IPS-11a (cell line): ENCODE measurements around the gene ERP44.
"Not testable (repeated sequence)": the region's sequence is repeated elsewhere in the genome, so short reads cannot be mapped to it uniquely, and the experiment has no call there.

Source experiments
- H3K4me3 ChIP-seq: one replicate; pipeline ENCODE4 v1.5.1; 2013; ENCODE audit warnings: low read depth, low read length, control low read depth

Gene ERP44

DNA sequence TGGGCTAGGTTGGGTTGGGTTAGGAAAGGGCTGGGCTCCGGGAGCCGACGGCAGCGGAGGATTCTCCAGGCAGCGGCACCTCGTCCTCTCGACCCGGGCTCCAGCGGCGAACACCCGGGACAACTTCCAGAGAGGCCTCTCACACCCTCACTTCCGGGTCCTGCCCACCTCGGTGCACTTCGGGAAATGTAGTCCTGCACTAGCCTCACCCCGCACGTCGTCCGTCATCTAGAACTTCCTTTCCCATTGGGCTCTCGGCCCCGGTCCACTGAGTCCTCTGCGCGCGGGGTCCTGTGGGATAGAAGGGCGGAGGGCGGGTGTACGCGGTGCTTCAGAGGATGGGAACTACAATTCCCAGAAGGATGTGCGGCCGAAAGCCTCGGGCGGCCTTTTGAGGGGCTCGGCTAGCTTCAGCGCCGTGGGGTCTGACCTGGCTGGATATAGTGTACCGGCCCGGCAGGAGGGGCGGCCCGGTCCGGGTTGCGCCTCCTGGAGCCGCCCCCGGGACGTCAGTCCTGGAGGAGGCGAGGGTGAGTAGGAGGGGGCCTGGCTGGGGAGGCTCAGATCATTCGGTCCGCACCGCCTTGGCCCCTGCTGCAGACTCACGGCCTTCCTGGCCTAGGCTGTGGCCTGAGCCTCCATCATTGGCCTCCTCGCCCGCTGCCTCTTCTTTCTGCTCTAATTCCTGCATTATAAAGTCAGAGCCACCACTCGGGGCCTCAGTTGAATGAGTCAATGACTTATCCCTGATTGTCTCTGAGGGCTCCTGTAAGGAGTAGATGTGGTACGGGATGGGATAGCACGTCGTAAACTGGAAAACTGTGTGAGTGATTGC lies at the start of gene ERP44, which contains the start of gene INVS:
TSS of gene ERP44 (minus strand) at position 114 of the 835 bp plus-strand sequence. CDS start 160 bp downstream, outside the sequence.
TSS of gene INVS (plus strand) at position 357 of the 835 bp plus-strand sequence. CDS start 5,279 bp downstream, outside the sequence.
- peak within 1 kb of the TSS; percentile 97 for H3K4me3 ChIP-seq

DNA sequence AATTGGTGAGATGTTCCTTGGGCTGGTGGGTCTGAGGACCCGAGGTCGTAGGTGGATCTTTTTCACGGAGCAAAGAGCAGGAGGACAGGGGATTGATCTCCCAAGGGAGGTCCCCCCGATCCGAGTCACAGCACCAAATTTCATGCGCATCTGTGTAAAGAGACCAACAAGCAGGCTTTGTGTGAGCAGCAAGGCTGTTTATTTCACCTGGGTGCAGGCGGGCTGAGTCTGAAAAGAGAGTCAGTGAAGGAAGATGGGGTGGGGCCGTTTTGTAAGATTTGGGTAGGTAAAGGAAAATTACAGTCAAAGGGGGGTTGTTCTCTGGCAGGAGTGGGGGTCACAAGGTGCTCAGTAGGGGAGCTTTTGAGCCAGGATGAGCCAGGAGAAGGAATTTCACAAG lies 47.2 kb upstream of the ERP44 start:
- H3K4me3 ChIP-seq = peak overlapping the region; percentile 54

DNA sequence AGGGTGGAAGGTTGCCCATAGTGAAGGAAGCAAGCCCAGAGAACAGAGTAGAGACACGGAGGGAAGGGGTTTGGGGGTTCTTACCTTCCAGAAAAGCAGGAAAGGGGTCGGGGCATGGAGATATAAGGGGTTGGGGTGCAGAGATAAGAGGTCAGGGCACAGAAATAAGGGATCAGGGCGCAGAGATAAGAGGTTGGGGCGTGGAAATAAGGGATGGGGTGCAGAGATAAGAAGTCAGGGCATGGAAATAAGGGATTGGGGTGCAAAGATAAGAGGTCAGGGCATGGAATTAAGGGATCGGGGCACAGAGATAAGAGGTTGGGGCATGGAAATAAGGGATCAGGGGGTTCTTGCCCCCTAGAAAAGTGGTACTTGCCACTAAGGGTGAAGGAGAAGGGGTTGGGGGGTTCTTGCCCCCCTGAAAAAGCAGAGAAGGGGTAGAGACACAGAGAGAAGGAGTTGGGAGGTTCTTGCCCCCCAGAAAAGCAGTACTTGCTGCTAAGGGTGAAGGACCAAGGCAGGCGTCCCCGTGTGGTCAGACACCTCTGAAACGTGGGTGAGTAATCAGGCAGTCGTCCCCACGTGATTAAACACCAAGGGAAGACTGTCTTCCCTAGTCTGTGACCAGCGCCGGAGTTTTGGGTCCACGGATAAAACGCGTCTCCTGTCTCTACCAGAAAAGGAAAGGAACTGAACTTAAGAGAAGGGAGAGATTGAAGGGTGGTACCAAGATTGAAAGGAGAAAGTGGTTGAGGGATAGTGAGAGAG lies 46.6 kb upstream of the ERP44 start:
- peak overlapping the region; percentile 54 for H3K4me3 ChIP-seq

DNA sequence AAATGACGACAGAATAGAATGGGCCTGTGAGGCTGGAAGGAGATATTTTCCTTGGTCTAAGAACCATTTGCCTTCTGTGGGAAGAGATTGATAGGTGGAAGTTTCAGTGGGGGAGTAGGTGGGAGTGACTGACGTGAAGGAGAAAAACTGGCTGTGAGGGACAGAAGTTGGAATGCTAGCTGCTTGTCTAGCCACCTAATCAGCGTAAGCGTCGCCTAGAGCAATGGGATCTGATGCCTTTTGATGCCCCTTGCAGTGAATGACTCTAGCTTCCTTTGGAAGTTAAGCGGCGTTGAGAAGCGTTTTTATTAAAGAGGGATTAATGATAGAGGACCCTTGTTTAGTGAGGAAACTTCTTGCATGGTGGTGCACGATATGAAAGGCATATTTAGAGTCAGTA lies 43.1 kb upstream of the ERP44 start:
- H3K4me3 ChIP-seq = not testable (repeated sequence)

DNA sequence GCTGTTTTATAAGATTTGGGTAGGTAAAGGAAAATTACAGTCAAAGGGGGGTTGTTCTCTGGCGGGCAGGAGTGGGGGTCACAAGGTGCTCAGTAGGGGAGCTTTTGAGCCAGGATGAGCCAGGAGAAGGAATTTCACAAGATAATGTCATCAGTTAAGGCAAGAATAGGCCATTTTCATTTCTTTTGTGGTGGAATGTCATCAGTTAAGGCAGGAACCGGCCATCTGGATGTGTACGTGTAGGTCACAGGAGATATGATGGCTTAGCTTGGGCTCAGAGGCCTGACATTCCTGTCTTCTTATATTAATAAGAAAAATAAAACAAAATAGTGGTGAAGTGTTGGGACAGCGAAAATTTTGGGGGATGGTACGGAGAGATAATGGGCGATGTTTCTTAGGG lies 41.5 kb upstream of the ERP44 start:
- H3K4me3 ChIP-seq = not testable (repeated sequence)

DNA sequence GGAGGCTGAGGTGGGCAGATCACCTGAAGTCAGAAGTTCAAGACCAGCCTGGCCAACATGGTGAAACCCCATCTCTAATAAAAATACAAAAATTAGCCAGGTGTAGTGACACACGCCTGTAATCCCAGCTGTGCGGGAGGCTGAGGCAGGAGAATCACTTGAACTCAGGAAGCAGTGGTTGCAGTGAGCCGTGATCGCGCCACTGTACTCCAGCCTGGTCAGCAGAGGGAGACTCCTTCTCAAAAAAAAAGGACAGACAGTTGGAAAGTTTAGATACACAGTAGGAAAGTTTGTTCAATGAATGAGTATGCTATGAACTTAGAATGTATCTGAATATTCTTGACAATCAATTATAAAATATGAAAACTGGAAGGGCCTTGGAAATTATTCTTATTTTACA lies 38.0 kb upstream of the ERP44 start:
- not testable (repeated sequence) for H3K4me3 ChIP-seq

DNA sequence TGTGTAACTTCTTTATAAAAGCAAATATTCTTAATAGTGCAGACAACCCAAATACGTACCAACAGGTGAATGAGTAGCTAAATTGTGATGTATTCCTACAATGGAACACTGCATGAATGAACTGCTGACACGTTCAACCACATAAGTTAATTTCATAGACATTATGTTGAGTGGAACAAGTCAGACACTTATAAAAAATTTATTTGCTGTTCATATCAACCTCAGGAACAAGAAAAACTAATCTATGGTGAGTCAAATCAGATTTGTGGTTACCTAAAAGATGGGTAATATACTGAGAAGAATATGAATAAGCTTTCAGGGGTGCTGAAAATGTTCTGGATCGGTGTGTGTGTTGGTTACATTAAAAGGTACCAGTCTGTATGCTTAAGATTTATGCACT lies 35.9 kb upstream of the ERP44 start:
- H3K4me3 ChIP-seq = no peak overlapping the region

DNA sequence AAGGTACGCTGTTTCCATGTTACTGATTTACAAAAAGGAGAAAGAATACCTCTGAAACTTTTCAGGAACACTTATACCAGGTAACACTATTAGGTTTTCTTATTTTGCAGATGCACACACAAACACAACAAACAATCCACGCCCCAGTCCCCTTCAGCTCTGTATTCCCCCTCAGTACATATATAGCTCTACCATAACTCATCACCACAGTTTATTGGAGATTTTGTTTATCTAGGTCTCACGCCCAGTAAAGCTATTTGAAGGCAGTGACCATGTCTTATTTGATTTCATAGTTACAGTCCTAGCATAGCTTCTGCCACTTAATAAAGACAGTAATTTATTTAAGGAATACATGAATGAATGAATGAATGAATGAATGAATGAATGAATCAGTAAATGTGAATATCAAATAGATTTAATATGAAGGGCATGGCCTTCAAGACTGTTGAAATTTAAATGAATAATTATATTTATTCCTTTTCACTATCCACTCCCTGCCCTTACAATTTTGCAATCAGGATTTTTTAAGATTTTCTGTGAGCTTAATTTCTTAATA lies 33.2 kb upstream of the ERP44 start:
- H3K4me3 ChIP-seq = no peak overlapping the region

DNA sequence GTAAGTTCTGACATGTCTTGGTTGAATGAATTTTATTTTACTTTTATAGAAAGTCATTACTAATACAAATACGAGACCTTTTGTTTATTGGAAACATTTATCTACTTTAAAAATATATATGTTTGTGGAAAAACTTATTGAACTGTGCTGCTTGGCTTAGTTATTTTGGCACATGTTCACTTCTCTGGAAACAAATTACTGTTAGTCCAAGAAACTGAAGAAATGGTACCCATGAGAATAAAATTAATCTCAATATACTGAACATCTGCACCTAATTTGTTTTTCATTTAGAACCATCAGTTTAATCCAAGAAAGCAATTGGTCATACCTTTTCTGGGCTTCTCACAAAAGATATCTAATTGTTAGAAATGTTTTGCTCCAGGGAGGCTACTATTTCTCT lies 32.4 kb upstream of the ERP44 start:
- H3K4me3 ChIP-seq = no peak overlapping the region

DNA sequence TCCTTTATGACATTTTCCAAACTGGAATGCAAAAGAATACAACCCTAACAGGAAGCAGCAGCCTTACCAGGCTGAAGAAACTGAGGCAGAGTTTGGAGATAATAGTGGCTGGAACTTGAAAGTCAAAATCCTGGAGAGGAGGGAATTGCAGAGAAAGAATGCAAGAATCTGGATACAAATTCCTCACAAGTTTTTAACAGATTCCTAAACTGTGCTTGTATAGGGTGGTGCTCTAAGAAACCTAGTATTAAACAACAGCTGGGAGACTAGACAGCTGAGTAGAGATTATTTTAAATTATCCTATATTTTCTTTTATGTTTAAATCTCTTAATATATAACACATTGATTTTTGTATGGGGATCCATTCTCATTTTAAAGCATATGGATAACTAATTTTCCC lies 31.0 kb upstream of the ERP44 start:
- H3K4me3 ChIP-seq = no peak overlapping the region

DNA sequence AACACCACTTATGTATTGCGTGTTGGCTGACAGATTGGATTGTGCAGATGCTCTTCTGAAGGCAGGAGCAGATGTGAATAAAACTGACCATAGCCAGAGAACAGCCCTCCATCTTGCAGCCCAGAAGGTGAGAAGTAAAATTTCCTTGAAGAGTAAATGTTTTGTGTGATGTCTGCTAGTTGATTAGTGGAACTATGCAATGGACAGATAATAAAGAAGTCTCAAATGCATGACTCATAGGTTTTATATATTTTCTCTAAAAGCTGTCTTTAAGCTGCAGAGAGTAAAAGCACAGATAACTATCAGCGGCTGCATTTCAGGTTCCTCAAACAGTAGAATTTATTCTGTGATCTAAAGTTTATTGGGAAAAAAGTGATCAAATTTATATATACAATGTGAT lies 27.6 kb upstream of the ERP44 start:
- H3K4me3 ChIP-seq = no peak overlapping the region

DNA sequence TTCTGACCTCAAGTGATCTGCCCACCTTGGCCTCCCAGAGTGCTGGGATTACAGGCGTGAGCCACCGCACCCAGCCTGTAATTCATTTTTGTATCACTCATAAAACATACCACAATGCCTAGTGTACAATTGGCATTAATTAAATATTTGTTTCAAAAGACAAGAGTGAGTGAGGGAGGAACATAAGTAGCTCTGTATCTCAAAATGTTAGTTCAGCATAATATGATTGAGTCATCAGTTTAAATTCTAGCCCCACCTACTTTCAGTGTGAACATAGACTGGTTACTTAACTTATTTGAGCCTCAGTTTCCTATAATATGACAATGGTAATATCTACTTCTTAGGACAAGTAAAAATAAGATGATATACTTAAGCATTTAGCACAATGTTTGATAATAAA lies 27.1 kb upstream of the ERP44 start:
- H3K4me3 ChIP-seq = no peak overlapping the region

DNA sequence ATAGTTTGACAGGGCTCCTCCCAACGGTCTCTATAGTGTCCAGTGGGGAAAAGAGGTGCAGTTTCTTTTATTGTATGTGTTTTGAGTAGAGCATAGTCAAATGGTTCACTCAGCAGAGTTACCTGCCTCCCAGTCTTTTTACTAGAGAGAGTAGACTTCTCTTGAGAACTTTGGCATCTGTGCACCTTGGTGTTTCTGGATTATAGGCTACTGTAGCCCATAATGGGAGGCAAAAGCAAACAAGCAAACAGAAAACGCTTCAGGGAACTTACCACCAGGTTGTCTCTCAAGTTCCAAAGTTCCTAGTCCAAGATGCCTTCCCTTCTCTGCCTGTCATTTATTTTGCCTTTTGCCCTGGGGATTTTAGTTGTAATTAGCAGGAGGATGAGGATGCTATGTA lies 26.4 kb upstream of the ERP44 start:
- no peak overlapping the region for H3K4me3 ChIP-seq

DNA sequence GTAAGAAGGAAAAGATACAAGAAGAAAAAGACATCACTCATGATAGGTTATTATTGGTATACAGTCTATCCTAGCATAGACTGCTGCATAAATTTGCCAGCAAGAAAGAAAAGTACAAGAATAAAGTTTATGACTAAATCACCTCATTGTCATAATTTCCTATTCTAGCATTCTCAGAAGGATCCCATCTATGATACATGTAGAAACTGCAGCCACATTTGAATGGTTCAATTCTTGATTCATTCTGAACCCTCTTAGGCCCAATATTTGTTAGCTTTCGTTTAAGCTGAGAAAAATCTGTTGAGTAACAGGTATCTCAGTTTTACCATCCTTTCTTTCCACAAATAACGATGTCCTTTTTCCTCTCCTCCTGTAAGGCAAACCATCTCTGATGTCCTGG lies 21.5 kb upstream of the ERP44 start:
- H3K4me3 ChIP-seq = no peak overlapping the region

DNA sequence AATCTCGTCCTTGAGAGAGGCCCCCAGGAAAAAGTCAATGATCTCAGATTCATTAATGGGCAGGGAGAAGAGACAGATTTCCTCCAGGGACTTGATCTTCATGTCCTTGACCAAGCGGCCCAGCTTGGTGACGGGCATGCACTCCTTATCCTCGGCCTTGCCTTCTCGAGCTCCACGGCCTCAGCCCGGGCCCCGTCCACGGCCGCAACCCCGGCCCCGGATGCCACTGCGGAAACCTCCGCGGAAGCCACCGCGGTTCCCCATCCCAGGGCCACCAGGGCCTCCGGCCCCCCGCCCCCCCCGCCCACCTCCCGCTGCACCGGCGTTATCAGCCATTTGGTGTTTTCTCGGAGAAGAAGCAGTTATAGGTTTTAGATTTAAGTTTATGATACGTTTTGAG lies 18.5 kb upstream of the ERP44 start:
- no peak overlapping the region for H3K4me3 ChIP-seq

DNA sequence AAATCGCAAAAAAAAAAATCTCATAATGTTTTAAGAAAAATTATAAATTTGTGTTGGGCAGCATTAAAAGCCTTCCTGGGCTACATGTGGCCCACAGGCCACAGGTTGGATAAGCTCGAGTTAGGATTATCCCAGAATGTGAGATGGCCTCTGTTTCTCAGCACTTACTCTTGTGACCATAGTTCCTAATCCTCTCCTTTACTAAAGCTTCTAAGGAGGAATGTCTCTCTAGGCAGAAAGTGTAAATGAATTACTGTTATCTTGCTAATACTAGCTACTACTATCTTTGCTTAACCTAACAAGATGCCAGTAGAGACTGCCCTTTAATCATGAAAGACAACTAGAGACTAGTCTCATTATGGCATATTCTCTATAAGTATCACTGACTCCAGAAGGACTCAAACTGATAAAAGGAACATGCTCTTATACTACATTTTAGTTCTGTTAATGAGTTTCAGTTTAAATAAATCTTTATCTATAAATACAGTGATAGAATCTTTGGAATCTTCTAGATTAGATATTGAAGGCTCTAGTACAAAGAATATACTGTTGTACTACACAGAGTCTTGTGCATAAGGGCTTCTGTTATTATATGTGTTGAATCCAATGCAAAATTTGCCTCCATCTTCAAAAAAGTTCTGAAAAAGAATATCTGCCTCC lies 14.0 kb upstream of the ERP44 start:
- H3K4me3 ChIP-seq = no peak overlapping the region

DNA sequence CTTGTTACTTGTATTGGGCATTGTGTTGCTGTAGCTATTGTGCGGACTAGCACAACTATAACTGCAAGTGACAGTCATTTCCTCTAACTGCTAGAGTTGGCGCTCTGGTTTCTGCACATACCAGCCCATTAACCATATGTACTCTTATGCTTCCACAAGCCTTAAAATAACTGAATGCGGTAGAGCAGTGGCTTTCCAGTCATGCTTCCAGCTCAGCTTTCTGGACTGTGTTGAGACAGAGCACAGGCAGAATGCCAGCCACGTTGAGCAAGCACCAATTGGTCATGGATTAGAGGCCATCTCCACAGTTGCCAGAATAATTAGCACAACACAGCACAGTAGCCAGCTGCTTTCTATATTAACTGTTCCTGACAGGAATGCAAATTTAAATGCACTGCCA lies 12.4 kb upstream of the ERP44 start:
- H3K4me3 ChIP-seq = no peak overlapping the region

DNA sequence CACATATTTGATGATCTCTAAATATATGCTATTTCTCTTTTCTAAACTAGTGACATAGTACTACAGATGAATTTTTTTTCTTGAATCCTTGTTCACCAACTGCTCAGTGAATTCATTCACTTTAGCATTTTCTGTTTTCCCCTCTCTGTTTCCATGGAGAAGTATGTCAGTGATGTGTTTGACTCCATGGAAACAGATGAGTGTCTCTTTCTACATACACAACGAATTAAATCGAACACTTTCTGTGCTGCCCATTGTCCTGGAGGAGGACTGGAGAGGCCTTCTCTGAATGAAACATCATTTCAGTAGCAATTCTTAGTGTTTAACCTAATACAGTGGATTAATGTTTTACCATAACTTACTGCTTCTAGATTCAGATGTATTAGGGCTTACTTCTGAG lies 9.8 kb upstream of the ERP44 start:
- H3K4me3 ChIP-seq = no peak overlapping the region

DNA sequence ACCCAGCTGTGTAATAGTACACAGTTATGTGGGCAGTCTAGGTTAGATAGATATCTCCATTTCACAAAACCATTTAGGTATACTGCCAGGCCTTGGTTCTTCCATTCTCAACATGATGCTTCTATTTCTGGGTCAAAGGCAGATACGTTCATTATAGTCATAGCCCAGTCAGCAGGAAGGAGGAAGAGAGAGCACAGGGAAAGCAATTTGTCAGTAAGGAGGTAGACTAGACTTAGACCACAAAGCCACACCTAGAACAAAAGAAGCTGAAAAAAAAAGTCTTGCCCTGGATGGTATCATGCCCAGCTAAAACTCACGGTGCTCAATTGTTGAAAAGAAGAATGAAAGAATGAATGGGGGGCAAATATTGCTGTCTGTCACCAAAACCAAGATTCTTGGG lies 7.8 kb upstream of the ERP44 start:
- no peak overlapping the region for H3K4me3 ChIP-seq

DNA sequence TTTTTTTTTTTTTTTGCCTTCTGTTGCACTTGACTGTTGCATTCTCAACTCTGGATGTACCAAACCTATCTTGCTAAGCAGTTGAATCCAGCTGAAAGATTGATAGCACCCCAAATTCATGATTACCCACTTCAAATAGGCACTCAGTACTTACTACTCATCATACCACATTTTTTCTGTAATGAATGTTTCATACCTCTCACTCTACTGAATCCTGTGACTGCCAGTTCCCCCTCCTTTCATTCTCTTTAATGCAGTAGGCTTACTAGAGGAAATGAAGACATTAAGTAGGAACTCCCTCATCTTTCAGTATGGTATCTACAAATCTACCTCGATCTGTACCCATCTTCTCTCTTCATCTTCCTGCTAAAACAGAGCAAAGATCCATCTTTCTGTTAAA lies 7.1 kb upstream of the ERP44 start:
- H3K4me3 ChIP-seq = no peak overlapping the region

DNA sequence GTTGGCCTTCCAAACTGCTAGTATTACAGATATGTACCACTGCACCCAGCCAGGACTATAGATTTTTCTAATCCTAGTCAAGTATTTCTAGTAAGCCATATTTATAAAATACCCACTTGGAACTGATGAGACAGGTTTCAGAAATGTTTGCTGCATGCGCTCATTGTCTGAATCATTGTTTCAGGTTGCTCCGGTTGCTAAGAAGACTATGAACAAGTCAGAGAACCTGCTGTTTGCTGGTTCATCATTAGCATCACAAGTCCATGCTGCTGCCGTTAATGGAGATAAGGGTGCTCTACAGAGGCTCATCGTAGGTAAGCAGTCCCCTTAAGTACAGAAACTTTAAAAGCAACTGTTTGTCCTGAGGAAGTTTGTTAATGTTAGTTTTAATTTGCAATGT lies 5.5 kb upstream of the ERP44 start:
- no peak overlapping the region for H3K4me3 ChIP-seq
